ENCODE results near the gene UNC119.

Gene UNC119

GRCh38 chr17:28544402-28545140 lies 7.9 kb downstream of the UNC119 start:
- no peak for DNase-seq (ENCODE audit: low read depth in 2 of 2)

GRCh38 chr17:28541439-28541838 lies 11.0 kb downstream of the UNC119 start:
- DNase-seq (ENCODE audit: low read depth in 2 of 2): no peak

GRCh38 chr17:28540231-28540630 lies 12.2 kb downstream of the UNC119 start:
- no peak for DNase-seq (ENCODE audit: low read depth in 2 of 2)

GRCh38 chr17:28538296-28538895 lies 14.0 kb downstream of the UNC119 start:
- no peak for DNase-seq (ENCODE audit: low read depth in 2 of 2)

GRCh38 chr17:28537219-28537610 lies 15.2 kb downstream of the UNC119 start:
- no peak for DNase-seq (ENCODE audit: low read depth in 2 of 2)

- DNase-seq (ENCODE audit: low read depth in 2 of 2): no peak
These were observed 15.7 kb downstream of the UNC119 start for GRCh38 chr17:28536532-28537218.

GRCh38 chr17:28534740-28535375 lies 17.6 kb downstream of the UNC119 start:
- DNase-seq (ENCODE audit: low read depth in 2 of 2): no peak

GRCh38 chr17:28533091-28533807 lies 19.2 kb downstream of the UNC119 start:
- no peak for DNase-seq (ENCODE audit: low read depth in 2 of 2)

GRCh38 chr17:28532050-28532960 lies 20.1 kb downstream of the UNC119 start:
- DNase-seq (ENCODE audit: low read depth in 2 of 2): no peak

- no peak for DNase-seq (ENCODE audit: low read depth in 2 of 2)
These were observed 21.5 kb downstream of the UNC119 start for GRCh38 chr17:28530926-28531325.

- DNase-seq (ENCODE audit: low read depth in 2 of 2): no peak
These were observed 22.2 kb downstream of the UNC119 start for GRCh38 chr17:28530250-28530649.

- DNase-seq (ENCODE audit: low read depth in 2 of 2): no peak
These were observed 23.4 kb downstream of the UNC119 start for GRCh38 chr17:28529013-28529400.

- DNase-seq (ENCODE audit: low read depth in 2 of 2): no peak
These were observed 24.0 kb downstream of the UNC119 start for GRCh38 chr17:28528327-28529012.

GRCh38 chr17:28527859-28528258 lies 24.6 kb downstream of the UNC119 start:
- DNase-seq (ENCODE audit: low read depth in 2 of 2): no peak

GRCh38 chr17:28527181-28527681 lies 25.2 kb downstream of the UNC119 start:
- DNase-seq (ENCODE audit: low read depth in 2 of 2): no peak

- DNase-seq (ENCODE audit: low read depth in 2 of 2): no peak
These were observed 26.0 kb downstream of the UNC119 start for GRCh38 chr17:28526381-28526780.

- no peak for DNase-seq (ENCODE audit: low read depth in 2 of 2)
These were observed 27.7 kb downstream of the UNC119 start for GRCh38 chr17:28524476-28525424.

GRCh38 chr17:28523876-28524275 lies 28.5 kb downstream of the UNC119 start:
- DNase-seq (ENCODE audit: low read depth in 2 of 2): no peak

- no peak for DNase-seq (ENCODE audit: low read depth in 2 of 2)
These were observed 29.2 kb downstream of the UNC119 start for GRCh38 chr17:28523186-28523585.
